ENCODE measurements around the gene PSD. TPM values are rescaled to one million over a fixed set of nuclear protein-coding genes. Genes with fewer than 3 reads are reported as not detected.

The PSD gene
- total RNA-seq, 2 experiments from 2014 or later: 2.2 to 10.2 TPM

GRCh38 chr10:102410429-102411073, 8.0 kb downstream of the PSD start:
- Histone ChIP-seq H3K4me1 (ENCODE audit: insufficient read depth, low read length, poor library complexity, severe bottlenecking) (peaks cover 15% of the 10 kb centered on the region), H3K79me2 (ENCODE audit: insufficient read depth, low read depth, low read length) (no peaks in the 10 kb centered on the region), H3K4me2 (ENCODE audit: low read length) (no peak overlapping the region), H3K27ac (ENCODE audit: low read depth, low read length, poor library complexity, severe bottlenecking) (no peak overlapping the region), H4K20me1 (ENCODE audit: insufficient read depth, low read length) (peaks cover 5% of the 10 kb centered on the region; the same call in 1 of the 2 replicates), H3K9me2 (ENCODE audit: insufficient read depth, low read length) (no peaks in the 10 kb centered on the region), H3K9me3 (ENCODE audit: low read length) (no peaks in the 10 kb centered on the region), H3K4me3 (ENCODE audit: low read depth, low read length, poor library complexity, severe bottlenecking) (no peak overlapping the region), H2AFZ (ENCODE audit: low read length) (no peak overlapping the region), H3K36me3 (ENCODE audit: insufficient read depth, low read length) (no peaks in the 10 kb centered on the region)
- no peak for DNase-seq (ENCODE audit: low spot score)
- CTCF ChIA-PET (ENCODE audit: unreplicated experiment): no interaction called here
- TF ChIP-seq EZH2phosphoT487 (IDR thresholded peaks at IDR 0.05; ENCODE audit: borderline replicate concordance, low read depth, low read length): no peak
- TF ChIP-seq, protein P1, sequence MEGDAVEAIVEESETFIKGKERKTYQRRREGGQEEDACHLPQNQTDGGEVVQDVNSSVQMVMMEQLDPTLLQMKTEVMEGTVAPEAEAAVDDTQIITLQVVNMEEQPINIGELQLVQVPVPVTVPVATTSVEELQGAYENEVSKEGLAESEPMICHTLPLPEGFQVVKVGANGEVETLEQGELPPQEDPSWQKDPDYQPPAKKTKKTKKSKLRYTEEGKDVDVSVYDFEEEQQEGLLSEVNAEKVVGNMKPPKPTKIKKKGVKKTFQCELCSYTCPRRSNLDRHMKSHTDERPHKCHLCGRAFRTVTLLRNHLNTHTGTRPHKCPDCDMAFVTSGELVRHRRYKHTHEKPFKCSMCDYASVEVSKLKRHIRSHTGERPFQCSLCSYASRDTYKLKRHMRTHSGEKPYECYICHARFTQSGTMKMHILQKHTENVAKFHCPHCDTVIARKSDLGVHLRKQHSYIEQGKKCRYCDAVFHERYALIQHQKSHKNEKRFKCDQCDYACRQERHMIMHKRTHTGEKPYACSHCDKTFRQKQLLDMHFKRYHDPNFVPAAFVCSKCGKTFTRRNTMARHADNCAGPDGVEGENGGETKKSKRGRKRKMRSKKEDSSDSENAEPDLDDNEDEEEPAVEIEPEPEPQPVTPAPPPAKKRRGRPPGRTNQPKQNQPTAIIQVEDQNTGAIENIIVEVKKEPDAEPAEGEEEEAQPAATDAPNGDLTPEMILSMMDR (conservative IDR thresholded peaks at IDR 0.05; ENCODE audit: low read length): no peak
- BruUV-seq (replicated peaks): no TSS peak
- intact Hi-C loops (cut with micrococcal nuclease; ENCODE audit: unreplicated experiment): no loop called here
- POLR2A ChIA-PET: no interaction called here

DNA sequence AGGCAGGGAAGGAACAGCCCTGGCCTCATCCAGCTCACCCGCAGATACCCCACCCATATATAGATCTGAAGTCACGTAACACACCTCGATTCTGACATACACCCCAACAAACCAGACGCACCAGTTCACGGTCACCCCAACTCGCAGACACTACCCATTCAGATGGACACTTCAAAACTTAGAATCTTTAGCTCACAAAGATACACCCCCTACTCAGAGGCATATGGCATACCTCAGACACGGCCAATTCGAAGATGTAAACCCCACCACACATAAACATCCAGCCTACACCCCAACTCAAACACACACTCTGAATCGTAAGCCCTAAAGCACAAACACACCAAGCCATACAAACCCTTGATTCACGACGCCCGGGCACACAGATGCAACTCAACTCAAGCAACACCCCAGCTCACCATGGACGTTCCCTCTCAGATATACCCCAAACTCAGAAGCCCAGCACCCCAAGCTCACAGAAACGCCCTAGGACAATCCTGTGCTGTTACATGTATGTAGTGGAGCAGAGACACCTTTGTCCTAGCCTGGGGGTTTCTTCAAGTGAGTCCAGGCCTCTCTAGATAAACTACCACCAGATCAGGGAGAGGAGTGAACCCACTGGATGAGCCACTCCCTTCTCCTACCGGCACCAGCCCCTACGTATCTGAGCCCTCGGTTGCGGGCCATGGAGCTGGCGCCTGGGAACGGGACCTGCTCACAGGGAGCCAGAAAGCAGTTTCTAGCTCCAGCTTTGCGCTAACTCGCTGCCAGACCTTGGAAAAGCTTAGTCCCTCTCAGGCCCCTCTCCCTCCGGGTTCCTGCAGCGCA, 8.8 kb downstream of the PSD start:
- Histone ChIP-seq H3K9me2 (ENCODE audit: insufficient read depth, low read length) (no peaks in the 10 kb centered on the region), H3K4me1 (ENCODE audit: insufficient read depth, low read length, poor library complexity, severe bottlenecking) (peaks cover 15% of the 10 kb centered on the region), H2AFZ (ENCODE audit: low read length) (no peak overlapping the region), H3K36me3 (ENCODE audit: insufficient read depth, low read length) (no peaks in the 10 kb centered on the region), H3K27ac (ENCODE audit: low read depth, low read length, poor library complexity, severe bottlenecking) (no peak overlapping the region), H3K4me2 (ENCODE audit: low read length) (no peak overlapping the region), H3K79me2 (ENCODE audit: insufficient read depth, low read depth, low read length) (no peaks in the 10 kb centered on the region), H3K9me3 (ENCODE audit: low read length) (no peaks in the 10 kb centered on the region), H3K4me3 (ENCODE audit: low read depth, low read length, poor library complexity, severe bottlenecking) (no peak overlapping the region), H4K20me1 (ENCODE audit: insufficient read depth, low read length) (peaks cover 5% of the 10 kb centered on the region; the same call in 1 of the 2 replicates)
- intact Hi-C loops (cut with micrococcal nuclease; ENCODE audit: unreplicated experiment): no loop called here
- DNase-seq (ENCODE audit: low spot score): no peak
- TF ChIP-seq, protein P1 (conservative IDR thresholded peaks at IDR 0.05; ENCODE audit: low read length): no peak
- BruUV-seq (replicated peaks): no TSS peak
- POLR2A ChIA-PET: no interaction called here
- CTCF ChIA-PET (ENCODE audit: unreplicated experiment): no interaction called here

Measured in OCI-LY7 (cell line).